Astrocyte (in vitro differentiated cells and primary cell): ENCODE results near the gene METRNL. TPM values are rescaled to one million over a fixed set of nuclear protein-coding genes. Genes with fewer than 3 reads are reported as not detected.
A peak's percentile ranks its signal among the peaks of the same experiment; 100 is the strongest.

Experiments
- DNase-seq: peaks from one replicate; pipeline ENCODE4 v3.0.0-alpha.2; 2010; ENCODE audit warnings: low read depth
- FAIRE-seq: peaks from 2 replicates; lab custom pipeline; 2011; peaks lifted over from hg19 to GRCh38; lab: Jason Lieb, UNC
- H2AFZ ChIP-seq: 2 replicates; pipeline ENCODE4 v1.6.0; 2012; ENCODE audit warnings: low read depth, low read length, inconsistent platforms
- H3K27ac ChIP-seq: 2 replicates; pipeline ENCODE4 v1.5.1; 2011; ENCODE audit warnings: low read depth, low read length, inconsistent platforms
- H3K27me3 ChIP-seq: 2 replicates; pipeline ENCODE4 v1.6.0; 2011; ENCODE audit warnings: low read length, inconsistent platforms; ENCODE audit not compliant: insufficient read depth
- H3K36me3 ChIP-seq: 2 replicates; pipeline ENCODE4 v1.5.1; 2011; ENCODE audit warnings: low read length, inconsistent platforms; ENCODE audit not compliant: insufficient read depth
- H3K4me1 ChIP-seq: 2 replicates; pipeline ENCODE4 v1.5.1; 2011; ENCODE audit warnings: low read length, inconsistent platforms; ENCODE audit not compliant: insufficient read depth
- H3K4me2 ChIP-seq: 2 replicates; pipeline ENCODE4 v1.6.0; 2012; ENCODE audit warnings: low read length, inconsistent platforms
- H3K4me3 ChIP-seq: 2 replicates; pipeline ENCODE4 v1.5.1; 2011; ENCODE audit warnings: low read depth, mild to moderate bottlenecking, low read length, inconsistent platforms; ENCODE audit not compliant: insufficient read depth
- H3K79me2 ChIP-seq: 2 replicates; pipeline ENCODE4 v1.6.0; 2012; ENCODE audit warnings: mild to moderate bottlenecking, low read length, inconsistent platforms; ENCODE audit not compliant: insufficient read depth
- H3K9ac ChIP-seq: 2 replicates; pipeline ENCODE4 v1.6.0; 2012; ENCODE audit warnings: mild to moderate bottlenecking, low read length, inconsistent platforms
- H3K9me3 ChIP-seq: 2 replicates; pipeline ENCODE4 v1.5.1; 2012; ENCODE audit warnings: low read depth, mild to moderate bottlenecking, low read length, inconsistent platforms; ENCODE audit not compliant: insufficient read depth
- H4K20me1 ChIP-seq: 2 replicates; pipeline ENCODE4 v1.6.0; 2012; ENCODE audit warnings: low read length, inconsistent platforms; ENCODE audit not compliant: insufficient read depth
- H3K27ac Mint-ChIP-seq: one replicate; pipeline ENCODE4 v1.8.0; 2021; ENCODE audit warnings: mild to moderate bottlenecking, mixed read lengths; ENCODE audit not compliant: unreplicated experiment
- H3K27me3 Mint-ChIP-seq: one replicate; pipeline ENCODE4 v1.8.0; 2021; ENCODE audit warnings: low read depth, mixed read lengths; ENCODE audit not compliant: unreplicated experiment
- H3K36me3 Mint-ChIP-seq: one replicate; pipeline ENCODE4 v1.8.0; 2021; ENCODE audit warnings: low read depth, mixed read lengths; ENCODE audit not compliant: unreplicated experiment
- H3K4me1 Mint-ChIP-seq: one replicate; pipeline ENCODE4 v1.8.0; 2021; ENCODE audit warnings: low read depth, mixed read lengths; ENCODE audit not compliant: unreplicated experiment
- H3K4me3 Mint-ChIP-seq: one replicate; pipeline ENCODE4 v1.8.0; 2021; ENCODE audit warnings: mild to moderate bottlenecking, moderate library complexity, mixed read lengths; ENCODE audit not compliant: unreplicated experiment
- H3K9me3 Mint-ChIP-seq: one replicate; pipeline ENCODE4 v1.8.0; 2021; ENCODE audit warnings: mild to moderate bottlenecking, mixed read lengths; ENCODE audit not compliant: unreplicated experiment
- CTCF ChIP-seq: IDR thresholded peaks from 2 replicates; pipeline ENCODE4 v1.5.1; 2011; ENCODE audit warnings: low read depth, mild to moderate bottlenecking, inconsistent platforms, low read length, moderate library complexity; ENCODE audit not compliant: insufficient read depth
- EZH2 ChIP-seq: IDR thresholded peaks from 2 replicates; pipeline ENCODE4 v1.6.1; 2012; ENCODE audit warnings: mild to moderate bottlenecking, low read length, inconsistent platforms; ENCODE audit not compliant: insufficient read depth
- total RNA-seq: library from RNA; stranded (reverse); gene quantifications from 2 replicates; pipeline ENCODE4 v1.2.1, GENCODE V29; 2021

Gene METRNL
- total RNA-seq, 1 donor from 2014 or later = 36.7 TPM

GRCh38 chr17:83077939-83078338 is 1.5 kb upstream of the METRNL start:
- H3K9me3 Mint-ChIP-seq = no peaks in the 10 kb centered on the region
- no peak for DNase-seq
- Histone ChIP-seq H3K4me1 (peaks cover 17% of the 10 kb centered on the region), H2AFZ (no peak overlapping the region), H3K79me2 (peaks cover 25% of the 10 kb centered on the region), H3K4me2 (peak overlapping the region; percentile 85), H3K4me3 (no peak overlapping the region), H3K9me3 (no peaks in the 10 kb centered on the region), H3K9ac (no peak overlapping the region), H3K27ac (no peak overlapping the region), H4K20me1 (peaks cover 18% of the 10 kb centered on the region), H3K36me3 (no peaks in the 10 kb centered on the region), H3K27me3 (peaks cover 8% of the 10 kb centered on the region)
- FAIRE-seq = no peak
- peaks cover 2% of the 10 kb centered on the region for H3K36me3 Mint-ChIP-seq
- H3K4me3 Mint-ChIP-seq = peak overlapping the region; percentile 81
- peaks cover 10% of the 10 kb centered on the region for H3K4me1 Mint-ChIP-seq
- no peak overlapping the region for H3K27ac Mint-ChIP-seq
- TF ChIP-seq EZH2 (no peak), CTCF (no peak)
- H3K27me3 Mint-ChIP-seq = peaks cover 30% of the 10 kb centered on the region

- Histone ChIP-seq H3K9ac (peak overlapping the region; percentile 76), H3K4me1 (peaks cover 24% of the 10 kb centered on the region), H3K27me3 (peaks cover 8% of the 10 kb centered on the region), H3K27ac (no peak overlapping the region), H3K4me3 (peak overlapping the region; percentile 52), H3K36me3 (no peaks in the 10 kb centered on the region), H2AFZ (peak overlapping the region; percentile 34), H3K9me3 (no peaks in the 10 kb centered on the region), H3K79me2 (peaks cover 29% of the 10 kb centered on the region), H4K20me1 (peaks cover 24% of the 10 kb centered on the region), H3K4me2 (peak overlapping the region; percentile 85)
- H3K4me1 Mint-ChIP-seq = peaks cover 17% of the 10 kb centered on the region
- H3K4me3 Mint-ChIP-seq = peak overlapping the region; percentile 81
- H3K9me3 Mint-ChIP-seq = no peaks in the 10 kb centered on the region
- H3K27me3 Mint-ChIP-seq = peaks cover 30% of the 10 kb centered on the region
- no peak overlapping the region for H3K27ac Mint-ChIP-seq
- DNase-seq = no peak
- TF ChIP-seq CTCF (no peak), EZH2 (peak; percentile 70)
- peaks cover 2% of the 10 kb centered on the region for H3K36me3 Mint-ChIP-seq
- no peak for FAIRE-seq
Observed at GRCh38 chr17:83078378-83079351, 744 bp upstream of the METRNL start.
